ENCODE data around the gene MYLK. TPM values are rescaled to one million over a fixed set of nuclear protein-coding genes. Genes with fewer than 3 reads are reported as not detected.
"Not testable (repeated sequence)": the region's sequence is repeated elsewhere in the genome, so short reads cannot be mapped to it uniquely, and the experiment has no call there.

The MYLK gene
- total and polyA plus RNA-seq, 2 donors (not counting 1 experiment from before 2014, with no cell fraction given), result 0.51 TPM; not detected in 1

DNA sequence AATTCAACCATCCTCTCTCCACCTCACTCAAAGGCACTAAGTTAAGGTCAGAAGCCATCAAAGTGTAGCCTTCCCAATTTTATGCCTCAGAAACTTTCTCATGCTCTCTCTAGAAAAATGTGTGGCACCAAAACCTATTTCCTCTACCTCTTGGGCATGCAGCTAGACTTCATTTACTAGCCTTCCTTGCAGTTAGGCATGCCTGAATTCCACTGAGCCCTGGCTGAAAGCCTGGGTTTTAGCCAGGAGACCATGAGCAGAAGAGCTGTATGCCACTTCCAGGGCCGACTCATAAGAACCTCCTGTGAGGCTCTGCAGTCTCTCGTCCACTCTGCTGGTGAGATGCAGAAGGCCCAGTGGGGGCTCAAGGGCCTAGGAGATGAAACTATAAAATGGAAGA, 145.0 kb downstream of the MYLK start:
- Mint-ChIP-seq H3K4me1 (no peaks in the 10 kb centered on the region), H3K27ac (no peak overlapping the region), H3K9me3 (ENCODE audit: insufficient read depth) (no peaks in the 10 kb centered on the region), H3K4me3 (no peak overlapping the region), H3K27me3 (peaks cover 15% of the 10 kb centered on the region)
- ChIA-PET POLR2A (no interaction called here), CTCF (interaction anchor here (1.1 kb wide), 1 partner anchor 16 kb away, joined by 3 read pairs; no protein-coding TSS in a partner anchor)
- Histone ChIP-seq H3K27ac (ENCODE audit: low read length in 2 of 2) (no peak overlapping the region), H3K9me3 (ENCODE audit: control extremely low read depth in 1 of 3, control insufficient read depth in 2 of 3, insufficient read depth in 1 of 3, low read length in 2 of 3) (no peaks in the 10 kb centered on the region), H4K20me1 (ENCODE audit: control insufficient read depth, insufficient read depth, low read length, poor library complexity, severe bottlenecking) (no peaks in the 10 kb centered on the region), H3K4me1 (ENCODE audit: control insufficient read depth in 2 of 2, insufficient read depth in 2 of 2, low read length in 2 of 2) (no peaks in the 10 kb centered on the region), H3K36me3 (replicated peaks in 1 of 2; ENCODE audit: control extremely low read depth in 1 of 2, control insufficient read depth in 1 of 2, extremely low read depth in 1 of 2, insufficient read depth in 2 of 2, low read length in 1 of 2) (no peaks in the 10 kb centered on the region), H3K4me3 (ENCODE audit: control extremely low read depth in 1 of 5, extremely low read depth in 1 of 5, insufficient read depth in 1 of 5, low read depth in 2 of 5, low read length in 4 of 5) (no peak overlapping the region), H3K9ac (ENCODE audit: low read length) (no peak overlapping the region), H3K79me2 (ENCODE audit: control insufficient read depth, insufficient read depth, low read length) (no peaks in the 10 kb centered on the region), H2AFZ (ENCODE audit: insufficient read depth, low read depth, low read length, poor library complexity, severe bottlenecking) (no peak overlapping the region), H3K27me3 (replicated peaks in 1 of 4; ENCODE audit: control extremely low read depth in 1 of 4, control insufficient read depth in 3 of 4, insufficient read depth in 4 of 4, low read length in 3 of 4) (no peaks in the 10 kb centered on the region), H3K4me2 (replicated peaks; ENCODE audit: low read depth, low read length, poor library complexity, severe bottlenecking) (no peak overlapping the region)
- DNase-seq (no peak), ATAC-seq (ENCODE audit: low read depth) (no peak)
- WGBS (ENCODE audit: insufficient coverage), result 100% methylated on average over 1 of the region's 2 CpGs
- intact Hi-C loops (cut with micrococcal nuclease), result no loop called here
- TF ChIP-seq, protein P1, sequence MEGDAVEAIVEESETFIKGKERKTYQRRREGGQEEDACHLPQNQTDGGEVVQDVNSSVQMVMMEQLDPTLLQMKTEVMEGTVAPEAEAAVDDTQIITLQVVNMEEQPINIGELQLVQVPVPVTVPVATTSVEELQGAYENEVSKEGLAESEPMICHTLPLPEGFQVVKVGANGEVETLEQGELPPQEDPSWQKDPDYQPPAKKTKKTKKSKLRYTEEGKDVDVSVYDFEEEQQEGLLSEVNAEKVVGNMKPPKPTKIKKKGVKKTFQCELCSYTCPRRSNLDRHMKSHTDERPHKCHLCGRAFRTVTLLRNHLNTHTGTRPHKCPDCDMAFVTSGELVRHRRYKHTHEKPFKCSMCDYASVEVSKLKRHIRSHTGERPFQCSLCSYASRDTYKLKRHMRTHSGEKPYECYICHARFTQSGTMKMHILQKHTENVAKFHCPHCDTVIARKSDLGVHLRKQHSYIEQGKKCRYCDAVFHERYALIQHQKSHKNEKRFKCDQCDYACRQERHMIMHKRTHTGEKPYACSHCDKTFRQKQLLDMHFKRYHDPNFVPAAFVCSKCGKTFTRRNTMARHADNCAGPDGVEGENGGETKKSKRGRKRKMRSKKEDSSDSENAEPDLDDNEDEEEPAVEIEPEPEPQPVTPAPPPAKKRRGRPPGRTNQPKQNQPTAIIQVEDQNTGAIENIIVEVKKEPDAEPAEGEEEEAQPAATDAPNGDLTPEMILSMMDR (IDR thresholded peaks at IDR 0.05), result no peak
- no peak for TF ChIP-seq EZH2 (IDR thresholded peaks at IDR 0.05; ENCODE audit: borderline replicate concordance, insufficient read depth, low read depth, low read length, poor library complexity, severe bottlenecking)

- H3K79me2 ChIP-seq (ENCODE audit: control insufficient read depth, insufficient read depth, low read length); H3K9ac ChIP-seq (ENCODE audit: low read length); H3K36me3 ChIP-seq (replicated peaks in 1 of 2; ENCODE audit: control extremely low read depth in 1 of 2, control insufficient read depth in 1 of 2, extremely low read depth in 1 of 2, insufficient read depth in 2 of 2, low read length in 1 of 2); H3K27ac ChIP-seq (ENCODE audit: low read length in 2 of 2); H3K9me3 ChIP-seq (ENCODE audit: control extremely low read depth in 1 of 3, control insufficient read depth in 2 of 3, insufficient read depth in 1 of 3, low read length in 2 of 3); H3K9me3 Mint-ChIP-seq (ENCODE audit: insufficient read depth); H3K27ac Mint-ChIP-seq; H3K4me3 Mint-ChIP-seq; H3K4me3 ChIP-seq (ENCODE audit: control extremely low read depth in 1 of 5, extremely low read depth in 1 of 5, insufficient read depth in 1 of 5, low read depth in 2 of 5, low read length in 4 of 5); intact Hi-C loops (cut with micrococcal nuclease); H3K4me2 ChIP-seq (replicated peaks; ENCODE audit: low read depth, low read length, poor library complexity, severe bottlenecking); H3K27me3 ChIP-seq (replicated peaks in 1 of 4; ENCODE audit: control extremely low read depth in 1 of 4, control insufficient read depth in 3 of 4, insufficient read depth in 4 of 4, low read length in 3 of 4); POLR2A ChIA-PET; H3K4me1 Mint-ChIP-seq; H3K4me1 ChIP-seq (ENCODE audit: control insufficient read depth in 2 of 2, insufficient read depth in 2 of 2, low read length in 2 of 2); ATAC-seq (ENCODE audit: low read depth); DNase-seq; H2AFZ ChIP-seq (ENCODE audit: insufficient read depth, low read depth, low read length, poor library complexity, severe bottlenecking); H4K20me1 ChIP-seq (ENCODE audit: control insufficient read depth, insufficient read depth, low read length, poor library complexity, severe bottlenecking): not testable (repeated sequence)
- 96% methylated on average over 4 of the region's 5 CpGs for WGBS (ENCODE audit: insufficient coverage)
- CTCF ChIA-PET, result interaction anchor here (1.1 kb wide), 1 partner anchor 15 kb away, joined by 3 read pairs; no protein-coding TSS in a partner anchor
- peaks cover 15% of the 10 kb centered on the region for H3K27me3 Mint-ChIP-seq
Observed at GRCh38 chr3:123738522-123738921, 145.6 kb downstream of the MYLK start.

Measured in B cell (primary cell).